NCI-H2081 treated with DMSO at 0.1 percent for 48 hours (cell line): Measurements from ENCODE around the gene MPC2.
"Not testable (repeated sequence)": the region's sequence is repeated elsewhere in the genome, so short reads cannot be mapped to it uniquely, and the experiment has no call there.

ENCODE experiments used
- DNase-seq: peaks from one replicate; lab custom pipeline; 2025; lab: John Stamatoyannopoulos, UW

Gene MPC2

DNA sequence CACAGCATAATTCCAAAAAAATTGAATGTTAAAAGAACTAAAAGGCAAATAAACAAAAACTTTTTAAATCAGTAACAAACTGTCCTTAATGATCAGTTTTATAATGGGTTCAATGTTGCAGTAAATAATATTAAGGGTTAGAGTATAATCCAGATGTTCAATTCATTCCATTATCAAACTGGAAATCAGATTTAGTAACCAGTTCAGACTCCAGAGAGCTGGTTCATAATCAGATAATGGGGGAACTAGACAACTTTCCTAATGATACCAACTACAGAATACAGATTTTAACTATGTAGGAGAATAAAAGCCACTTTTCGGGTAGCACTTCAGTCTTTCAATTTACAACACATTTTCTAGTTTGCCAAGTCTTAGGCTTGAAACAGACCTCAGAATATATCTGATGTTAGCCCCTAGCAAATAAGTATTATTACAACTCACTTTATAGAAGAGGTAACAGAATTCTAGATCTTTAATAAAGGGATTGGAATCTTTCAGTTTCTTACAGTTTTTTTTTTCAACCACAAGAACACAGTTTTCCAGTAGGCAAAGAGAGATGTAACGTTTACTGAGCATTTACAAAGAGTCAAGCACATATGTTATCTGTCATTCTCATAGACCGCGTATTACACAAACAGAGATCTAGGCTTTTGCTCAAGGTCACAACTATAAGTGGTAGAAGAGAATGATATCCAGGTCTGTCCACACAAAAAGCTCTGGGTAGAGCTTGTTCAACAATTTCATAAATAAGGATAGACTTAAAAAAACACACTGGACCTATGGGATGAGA is 2.3 kb downstream of the MPC2 start:
- no peak for DNase-seq

DNA sequence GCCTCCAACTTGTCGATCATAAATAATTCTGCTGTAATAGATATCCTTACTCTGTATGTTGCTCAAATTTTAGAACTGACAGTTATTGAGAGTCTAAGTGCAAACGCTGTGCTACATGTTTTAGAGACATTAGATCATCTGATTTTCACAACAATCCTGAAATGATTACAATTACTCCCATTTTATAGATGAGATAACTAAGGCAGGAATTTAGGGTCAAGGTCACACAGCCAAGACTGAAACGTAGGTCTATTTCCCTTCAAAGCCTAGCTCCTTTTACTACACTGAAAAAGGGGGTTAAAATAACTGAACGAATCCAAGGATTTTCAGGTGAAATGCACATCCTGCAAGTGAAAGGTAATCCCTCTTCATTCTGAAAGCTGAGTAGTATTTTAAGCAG is 3.1 kb downstream of the MPC2 start:
- no peak for DNase-seq

DNA sequence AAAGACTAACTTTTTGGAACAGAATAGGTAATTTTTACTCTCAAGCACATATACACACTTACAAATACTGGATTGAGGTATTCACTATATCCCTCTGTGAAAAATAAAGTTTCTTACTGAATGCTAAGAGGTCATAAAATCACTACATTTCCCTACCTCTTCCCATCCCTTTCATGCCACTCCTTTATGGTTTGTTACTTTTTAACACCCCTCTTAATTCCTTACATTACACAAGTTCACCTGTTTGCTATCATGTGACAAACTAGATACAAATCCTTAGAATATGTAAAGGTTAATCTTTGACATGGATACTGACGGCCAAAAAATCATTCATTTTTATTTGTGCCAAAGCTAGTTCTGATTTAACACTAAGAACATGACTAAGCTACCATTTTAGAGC is 7.1 kb downstream of the MPC2 start:
- DNase-seq = no peak

DNA sequence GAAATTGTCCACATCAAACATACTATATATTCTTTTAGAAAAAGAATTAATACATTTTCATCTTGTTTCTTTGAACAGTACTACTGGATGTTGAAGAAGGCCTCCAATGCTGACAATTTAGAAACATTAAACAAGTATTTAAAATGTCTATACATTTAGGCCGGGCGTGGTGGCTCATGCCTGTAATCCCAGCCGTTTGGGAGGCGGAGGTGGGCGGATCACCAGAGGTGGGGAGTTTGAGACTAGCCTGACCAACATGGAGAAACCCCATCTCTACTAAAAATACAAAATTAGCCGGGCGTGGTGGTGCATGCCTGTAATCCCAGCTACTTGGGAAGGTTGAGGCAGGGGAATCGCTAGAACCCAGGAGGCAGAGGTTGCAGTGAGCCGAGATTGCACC is 8.0 kb downstream of the MPC2 start:
- DNase-seq = not testable (repeated sequence)

DNA sequence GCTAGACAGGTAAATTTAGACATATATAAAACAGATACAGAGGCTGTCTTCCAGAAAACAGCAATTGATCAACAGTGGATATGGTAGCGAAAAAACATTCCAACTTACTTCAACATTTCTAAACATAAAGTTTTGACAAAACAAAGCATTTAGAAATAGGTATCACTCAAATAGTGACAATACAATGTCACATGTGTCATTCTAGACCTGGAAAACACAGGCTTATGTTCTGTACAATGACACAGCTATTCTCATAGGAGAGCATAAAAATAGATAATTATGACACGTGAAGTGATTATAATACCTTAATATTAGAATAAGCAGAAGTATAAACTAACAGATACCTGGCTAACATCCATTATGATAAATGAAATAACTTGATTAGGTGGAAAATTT is 8.4 kb downstream of the MPC2 start:
- DNase-seq = no peak

DNA sequence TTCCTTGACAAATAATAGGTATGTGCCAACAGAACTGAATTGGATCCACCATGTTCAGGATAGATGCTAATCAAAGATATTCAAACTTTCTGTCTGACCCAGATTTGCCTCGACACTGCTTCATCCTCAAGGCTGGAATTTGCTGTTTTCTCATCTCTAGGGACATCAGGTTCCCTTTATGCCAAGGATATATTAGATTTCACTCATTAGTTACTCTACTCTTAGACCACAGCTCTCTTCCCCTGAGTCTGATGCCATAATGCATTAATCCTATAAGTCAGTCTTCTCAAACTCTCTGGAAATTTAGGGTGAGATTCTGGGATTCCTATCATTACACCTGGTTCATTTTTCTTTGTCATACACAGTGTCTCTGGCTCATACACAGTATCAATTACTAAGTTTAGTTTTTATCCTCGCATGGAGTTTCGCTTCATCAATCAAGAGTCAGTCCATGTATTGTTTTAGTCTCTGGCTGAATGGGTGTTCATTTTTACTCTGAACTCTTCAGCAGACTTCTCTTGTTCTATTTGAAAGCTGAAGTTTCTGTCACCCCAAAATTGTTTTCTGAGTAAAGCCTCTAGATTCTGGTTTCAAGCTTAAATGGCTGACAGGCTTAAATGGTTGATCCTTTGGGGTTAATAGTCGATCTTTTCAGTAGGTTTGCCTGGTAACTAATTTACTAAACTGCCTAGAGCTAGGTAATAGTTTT is 9.7 kb downstream of the MPC2 start:
- no peak for DNase-seq

DNA sequence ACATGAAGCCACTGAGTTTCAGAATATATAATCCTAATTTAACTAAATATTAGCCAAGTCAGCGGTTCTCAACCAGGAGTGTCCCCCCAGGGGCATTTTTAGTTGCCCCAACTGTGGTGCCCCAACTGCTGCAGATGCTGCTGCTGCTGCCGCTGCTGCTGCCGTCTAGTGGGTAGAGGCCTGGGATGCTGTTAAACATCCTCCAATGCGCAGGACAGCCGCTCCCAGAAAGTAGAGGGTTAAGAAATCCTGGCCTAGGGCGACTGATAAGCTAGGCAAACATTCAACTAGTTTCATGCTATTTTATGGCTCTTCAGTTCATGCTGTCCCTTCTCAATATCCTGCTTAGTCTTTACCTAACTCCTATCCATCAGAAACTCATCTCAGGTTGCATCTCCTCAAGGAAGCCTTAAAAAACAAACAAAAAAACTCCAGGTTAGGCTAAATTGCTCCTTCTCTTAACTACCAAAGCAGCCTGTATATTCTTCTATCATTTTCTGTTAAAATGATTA is 10.3 kb downstream of the MPC2 start:
- no peak for DNase-seq

DNA sequence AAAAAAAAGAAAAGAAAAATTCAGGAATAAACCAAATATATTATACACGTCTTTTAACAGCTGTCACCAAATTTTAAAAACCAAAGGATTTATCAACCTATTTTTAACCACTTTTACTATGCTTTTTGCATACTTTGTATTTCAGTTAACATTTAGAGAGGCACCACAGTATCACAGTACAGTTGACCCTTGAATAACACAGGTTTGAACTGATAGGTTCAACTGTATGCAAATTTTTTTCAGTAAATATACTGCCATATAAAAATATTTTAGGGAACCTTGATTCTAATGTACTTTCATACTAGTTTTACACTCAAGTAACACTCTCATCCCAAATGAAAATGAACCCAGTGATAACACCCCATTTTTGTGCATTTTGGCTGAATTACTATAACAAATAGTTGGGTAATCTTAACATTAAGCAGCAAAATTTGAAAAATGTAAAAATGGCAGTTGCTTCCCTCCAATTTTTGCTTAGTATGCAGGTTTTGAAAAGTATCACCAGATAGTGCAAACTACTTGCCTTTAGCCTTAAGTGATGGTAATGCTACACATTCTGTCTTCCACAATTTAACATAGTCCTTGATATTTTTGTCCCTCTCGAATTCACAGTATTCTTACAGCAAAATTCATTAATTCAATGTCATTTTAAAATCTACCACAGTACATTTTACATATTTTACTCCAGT is 12.2 kb downstream of the MPC2 start:
- DNase-seq = no peak

DNA sequence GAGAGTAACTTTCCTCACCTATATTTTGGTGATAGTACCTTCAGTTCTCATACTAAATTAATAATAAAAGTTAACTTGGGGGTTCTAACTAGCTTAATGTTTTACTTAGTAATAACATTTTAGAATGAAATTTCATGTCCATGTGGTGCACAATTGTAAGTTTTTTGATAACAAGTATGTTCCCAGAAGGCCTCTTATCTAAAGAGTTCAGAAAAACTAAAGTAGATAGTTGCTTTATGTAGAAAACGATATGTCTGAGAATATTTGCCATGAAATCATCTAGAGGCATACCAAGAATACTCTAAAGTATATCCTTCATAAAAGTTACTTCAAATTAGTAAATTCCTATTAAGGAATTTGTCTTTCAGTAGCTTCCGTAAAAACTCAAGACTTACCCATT is 12.8 kb downstream of the MPC2 start:
- DNase-seq = no peak

DNA sequence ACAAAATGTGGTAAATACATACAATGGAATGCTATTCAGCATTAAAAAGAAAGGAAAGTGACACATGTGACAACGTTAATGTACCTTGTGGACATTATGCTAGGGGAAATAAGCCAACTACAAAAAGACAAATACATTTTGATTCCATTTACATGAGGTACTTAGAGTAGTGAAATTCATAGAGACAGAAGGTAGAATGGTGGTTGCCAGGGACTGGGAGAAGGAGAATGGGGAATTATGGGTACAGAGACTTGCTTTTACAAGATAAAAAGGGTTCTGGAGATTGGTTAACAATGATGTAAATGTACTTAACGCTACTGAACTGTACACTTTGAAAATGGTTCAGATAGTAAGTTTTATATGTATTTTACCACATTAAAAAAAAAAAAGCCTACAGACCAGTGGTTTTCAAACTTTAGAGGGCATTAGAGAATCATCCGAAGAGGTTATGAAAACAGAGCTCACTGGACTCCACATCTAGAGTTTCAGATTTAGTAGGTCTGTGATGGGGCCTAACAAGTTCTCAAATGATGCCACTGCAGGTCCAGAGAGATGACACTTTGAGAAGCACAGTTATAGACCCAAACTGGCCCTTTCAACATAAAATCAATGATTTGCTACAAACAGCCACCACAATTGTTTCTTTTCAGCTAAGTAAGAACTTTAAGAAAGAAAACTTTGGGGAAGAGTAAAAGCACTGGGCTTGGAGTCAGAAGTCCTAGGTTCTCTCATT is 13.4 kb downstream of the MPC2 start:
- DNase-seq = no peak

DNA sequence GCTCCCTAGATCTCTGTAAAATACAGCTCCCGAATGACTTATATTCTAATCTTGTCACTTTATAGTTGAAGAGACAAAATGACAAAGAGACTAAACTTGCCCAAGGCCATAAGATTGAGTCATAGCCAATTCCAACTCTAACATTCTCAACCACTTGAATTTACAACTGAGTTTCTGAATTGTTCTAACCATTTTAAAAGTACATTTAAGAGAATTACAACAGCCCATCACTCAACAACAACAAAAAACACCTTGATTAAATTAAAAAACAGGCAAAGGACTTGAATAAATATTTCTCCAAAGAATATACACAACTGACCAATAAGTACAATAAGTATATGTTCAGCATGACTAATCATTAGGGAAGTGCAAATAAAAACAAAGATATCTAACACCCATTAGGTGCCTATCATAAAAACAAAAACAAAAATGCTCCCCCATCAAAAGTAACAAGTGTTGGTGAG is 14.2 kb downstream of the MPC2 start:
- no peak for DNase-seq

DNA sequence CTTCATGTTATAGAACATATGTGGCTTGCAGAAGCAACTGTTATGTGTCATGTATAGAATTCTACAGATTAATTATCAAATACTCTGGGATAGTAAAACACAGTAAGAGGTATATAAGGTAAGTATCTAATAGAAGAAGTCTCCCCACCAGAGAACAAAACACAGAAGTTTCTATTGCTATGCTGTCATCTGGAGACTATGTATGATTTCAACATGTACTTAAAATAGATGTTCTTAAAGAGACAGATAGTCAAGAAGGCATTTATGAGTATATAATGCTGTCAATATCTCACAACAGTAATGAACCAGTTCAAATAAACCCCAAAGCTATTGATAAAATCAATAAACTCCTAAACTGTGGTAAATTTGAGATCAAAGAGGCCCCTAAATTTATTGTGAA is 14.8 kb downstream of the MPC2 start:
- no peak for DNase-seq

DNA sequence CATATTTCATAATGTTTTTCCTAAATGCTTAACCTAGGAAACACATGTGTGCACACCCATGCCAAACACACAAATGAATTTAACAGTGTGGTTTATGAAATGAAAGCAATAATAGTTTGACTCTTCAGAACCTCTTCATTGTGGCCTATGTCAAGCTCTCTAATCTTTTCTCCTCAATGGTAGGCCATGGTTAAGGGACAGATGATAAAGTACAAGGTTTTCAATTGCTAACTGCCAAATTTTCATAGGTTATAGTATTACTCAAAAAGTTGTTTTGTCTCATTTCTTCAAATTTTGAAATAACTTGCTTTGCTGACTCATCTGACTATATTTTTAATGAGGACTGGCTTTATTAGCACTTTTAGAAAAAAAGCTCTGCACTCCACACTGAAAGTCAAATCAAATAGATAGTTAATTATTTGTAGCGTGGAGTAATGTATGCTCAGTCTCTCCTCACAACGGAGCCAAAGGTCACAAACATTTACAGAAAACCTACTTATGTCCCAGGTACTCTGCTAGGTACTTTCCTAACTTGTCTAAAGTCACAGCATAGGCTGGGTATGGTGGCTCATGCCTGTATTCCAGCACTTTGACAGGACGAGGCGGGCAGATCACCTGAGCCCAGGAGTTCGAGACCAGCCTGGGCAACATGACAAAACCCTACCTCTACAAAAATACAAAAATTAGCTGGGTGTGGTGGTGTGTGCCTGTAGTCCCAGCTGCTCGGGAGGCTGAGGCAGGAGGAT is 19.9 kb downstream of the MPC2 start:
- DNase-seq = no peak

DNA sequence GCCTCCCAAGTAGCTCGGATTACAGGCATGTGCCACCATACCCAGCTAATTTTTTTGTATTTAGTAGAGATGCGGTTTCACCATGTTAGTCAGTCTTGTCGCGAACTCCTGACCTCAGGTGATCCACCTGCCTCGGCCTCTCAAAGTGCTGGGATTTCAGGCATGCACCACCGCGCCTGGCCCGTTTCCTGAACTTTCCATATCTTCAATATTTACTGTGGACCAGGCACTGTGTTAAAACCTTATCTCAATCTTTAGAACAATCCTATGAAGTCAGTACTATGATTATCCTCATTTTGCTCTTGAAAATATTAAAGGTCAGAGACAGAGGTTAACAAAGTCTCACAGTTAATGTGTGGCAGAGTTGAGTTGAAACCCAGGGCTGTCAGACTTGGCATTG is 21.3 kb downstream of the MPC2 start:
- no peak for DNase-seq

DNA sequence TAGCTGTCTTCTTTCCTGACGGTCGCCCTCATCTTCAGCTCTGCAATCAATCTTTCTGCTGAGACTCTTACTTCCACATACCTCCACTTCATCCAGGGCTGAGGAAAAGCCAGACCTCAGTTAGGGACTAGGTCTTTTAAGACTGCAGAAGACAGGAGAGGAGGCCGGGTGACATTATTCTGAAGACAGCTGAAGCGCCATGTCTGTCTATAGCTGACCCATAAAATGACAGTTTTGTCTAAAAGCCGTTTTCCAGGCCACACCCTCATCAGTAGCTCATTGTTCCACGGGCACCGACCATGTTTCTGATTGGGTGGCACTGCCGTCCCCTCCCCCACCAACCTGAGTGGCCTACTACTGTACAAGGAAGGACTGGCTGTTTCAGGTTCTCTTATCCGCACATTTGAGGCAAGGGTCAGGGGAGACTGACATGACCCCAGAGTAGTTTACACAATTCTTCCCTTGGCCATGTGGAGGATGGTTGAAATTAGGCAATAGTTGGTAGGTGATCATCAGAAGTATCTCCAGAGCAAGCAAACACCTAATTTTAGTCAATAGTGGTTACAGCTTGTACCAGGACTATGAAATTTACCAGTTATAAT is 22.9 kb downstream of the MPC2 start, which contains the start of gene ADCY10:
TSS of gene ADCY10 (minus strand) at position 240 of the 602 bp plus-strand sequence. CDS start 8,994 bp downstream, outside the sequence.
- no peak for DNase-seq

DNA sequence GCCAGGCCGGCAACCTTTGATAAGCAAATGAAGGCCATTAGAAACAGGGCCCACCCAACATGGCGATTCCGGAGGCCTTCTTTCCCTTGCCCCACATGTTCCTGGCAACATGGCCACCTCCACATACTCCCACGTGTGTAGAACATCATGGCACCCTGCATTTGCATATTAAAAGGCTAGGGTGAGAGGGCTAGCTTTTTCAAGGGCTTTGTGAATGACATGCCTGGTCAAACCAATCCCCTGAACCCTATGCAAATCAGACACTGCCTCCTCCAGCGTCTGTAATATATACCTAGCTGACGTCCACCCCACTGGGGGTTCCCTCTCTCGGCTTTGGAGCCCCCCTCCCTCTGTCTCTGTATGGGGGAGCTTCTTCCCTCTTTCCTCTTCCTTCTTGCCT is 24.6 kb downstream of the MPC2 start:
- DNase-seq = no peak

DNA sequence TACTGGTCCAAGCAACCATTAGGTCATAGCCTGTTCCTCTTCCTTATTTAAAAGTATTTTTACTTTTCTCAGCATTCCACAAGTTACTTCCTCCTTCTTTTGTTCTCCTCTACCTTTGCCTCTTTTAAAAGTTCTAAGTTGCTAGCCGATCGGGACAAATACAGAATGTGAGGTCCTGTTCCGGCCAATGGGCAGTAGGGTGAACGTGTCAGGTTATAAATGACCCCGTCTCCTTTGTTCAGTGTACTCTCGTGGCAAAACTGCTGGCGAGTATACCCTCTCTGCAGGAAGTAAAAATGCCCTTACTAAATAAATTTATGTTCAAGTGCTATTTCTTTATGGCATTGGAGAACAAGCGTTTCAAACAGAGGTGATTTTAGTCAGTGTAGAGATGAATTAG is 25.5 kb downstream of the MPC2 start:
- no peak for DNase-seq

DNA sequence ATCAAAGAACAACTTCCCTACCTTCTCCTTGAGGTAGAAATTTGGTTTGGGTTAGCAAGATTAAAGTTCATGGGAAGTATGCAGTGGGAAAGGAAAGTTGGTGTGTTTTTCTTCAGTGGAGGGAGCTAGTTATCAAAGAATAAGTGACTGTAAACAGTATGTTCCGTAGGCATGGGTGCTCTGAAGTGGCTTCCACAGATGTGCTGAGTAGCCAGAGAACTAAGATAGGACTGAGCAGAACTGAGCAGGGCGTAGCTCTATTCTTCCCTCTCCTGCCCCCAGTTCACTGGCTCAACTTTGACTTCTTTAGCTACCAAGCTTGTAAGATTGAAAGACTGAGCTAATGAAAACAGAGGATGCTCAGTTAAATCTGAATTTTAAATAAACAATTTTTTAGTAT is 26.3 kb downstream of the MPC2 start:
- no peak for DNase-seq

DNA sequence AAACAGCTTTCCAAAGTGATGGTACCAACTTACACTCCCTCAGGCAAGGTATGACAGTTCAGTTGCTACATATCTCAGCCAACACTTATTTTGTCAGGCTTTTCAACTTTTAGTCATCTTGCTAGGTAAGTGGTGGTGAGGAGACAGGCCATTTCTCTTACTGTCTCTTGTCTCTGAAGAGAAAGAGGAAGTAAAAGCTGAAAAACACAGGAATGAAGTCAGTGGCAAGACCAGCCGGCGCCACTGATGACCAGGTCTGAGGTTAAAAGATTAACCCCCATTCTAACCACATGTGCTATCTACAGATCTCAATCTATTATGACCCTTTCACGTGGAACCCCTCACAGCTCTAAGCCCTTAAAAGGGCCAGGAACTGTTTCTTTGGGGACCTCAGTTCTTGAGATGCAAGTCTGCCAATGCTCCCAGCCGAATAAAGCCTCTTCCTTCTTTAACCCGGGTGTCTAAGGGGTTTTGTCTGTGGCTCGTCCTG is 27.1 kb downstream of the MPC2 start:
- DNase-seq = no peak

DNA sequence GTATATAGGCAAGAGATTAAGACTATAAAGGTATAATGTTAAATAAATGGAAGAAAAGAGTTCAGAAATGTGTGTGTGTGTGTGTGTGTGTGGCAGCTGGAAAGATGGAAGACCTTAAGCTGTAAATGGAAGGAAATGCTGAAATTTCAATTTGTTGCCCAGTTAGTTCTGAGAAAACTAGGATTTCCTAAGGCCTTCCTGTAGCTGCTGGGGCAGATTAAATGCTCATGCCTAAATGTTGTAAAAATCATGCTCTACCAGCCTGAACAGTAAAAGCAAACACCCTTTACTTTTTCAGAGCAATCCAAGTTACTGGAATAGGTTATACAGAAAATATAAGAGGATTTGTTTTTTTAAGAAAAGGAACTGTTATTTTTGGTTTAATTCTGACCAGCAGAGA is 31.2 kb downstream of the MPC2 start:
- DNase-seq = no peak

DNA sequence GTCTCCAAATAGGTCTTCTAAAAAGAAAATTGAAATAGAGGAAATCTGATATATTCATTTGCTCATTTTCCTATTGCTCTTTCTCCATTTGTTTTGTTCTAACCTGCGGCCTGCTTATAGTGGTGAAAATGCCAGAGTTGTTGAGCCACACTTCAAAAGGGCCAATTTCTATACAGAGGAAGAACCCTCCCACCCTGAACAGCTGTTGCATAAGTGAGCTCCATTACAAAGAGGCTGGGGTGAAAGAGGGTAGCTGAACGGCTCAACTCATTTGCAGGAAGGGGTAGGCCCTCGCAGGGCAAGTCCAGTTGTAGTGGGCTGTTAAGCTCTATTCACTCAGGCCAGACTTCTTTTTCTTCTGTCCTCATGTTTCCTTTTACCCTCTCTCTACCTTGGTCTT is 31.7 kb downstream of the MPC2 start:
- DNase-seq = no peak
